Keratinocyte (primary cell): ENCODE results near the gene CPTP.

Experiments
- EZH2 ChIP-seq: IDR thresholded peaks from one replicate; pipeline ENCODE4 v1.6.1; 2012; ENCODE audit warnings: inconsistent platforms, mild to moderate bottlenecking, low read length, moderate library complexity
- TF ChIP-seq, protein P1 (sequence below), 3 experiments: IDR thresholded peaks in 1 of 3; conservative IDR thresholded peaks in 1 of 3; optimal IDR thresholded peaks in 1 of 3; 2 replicates in 2 of 3; 3 replicates in 1 of 3; pipeline versions ENCODE3 to v1.5.1; 2011; ENCODE audit warnings: low read length in 3 of 3, mild to moderate bottlenecking in 3 of 3, moderate library complexity in 2 of 3, control low read depth in 1 of 3, inconsistent platforms in 1 of 3; ENCODE audit not compliant: insufficient read depth in 2 of 3; ENCODE audit errors: extremely low read depth in 1 of 3

DNA sequence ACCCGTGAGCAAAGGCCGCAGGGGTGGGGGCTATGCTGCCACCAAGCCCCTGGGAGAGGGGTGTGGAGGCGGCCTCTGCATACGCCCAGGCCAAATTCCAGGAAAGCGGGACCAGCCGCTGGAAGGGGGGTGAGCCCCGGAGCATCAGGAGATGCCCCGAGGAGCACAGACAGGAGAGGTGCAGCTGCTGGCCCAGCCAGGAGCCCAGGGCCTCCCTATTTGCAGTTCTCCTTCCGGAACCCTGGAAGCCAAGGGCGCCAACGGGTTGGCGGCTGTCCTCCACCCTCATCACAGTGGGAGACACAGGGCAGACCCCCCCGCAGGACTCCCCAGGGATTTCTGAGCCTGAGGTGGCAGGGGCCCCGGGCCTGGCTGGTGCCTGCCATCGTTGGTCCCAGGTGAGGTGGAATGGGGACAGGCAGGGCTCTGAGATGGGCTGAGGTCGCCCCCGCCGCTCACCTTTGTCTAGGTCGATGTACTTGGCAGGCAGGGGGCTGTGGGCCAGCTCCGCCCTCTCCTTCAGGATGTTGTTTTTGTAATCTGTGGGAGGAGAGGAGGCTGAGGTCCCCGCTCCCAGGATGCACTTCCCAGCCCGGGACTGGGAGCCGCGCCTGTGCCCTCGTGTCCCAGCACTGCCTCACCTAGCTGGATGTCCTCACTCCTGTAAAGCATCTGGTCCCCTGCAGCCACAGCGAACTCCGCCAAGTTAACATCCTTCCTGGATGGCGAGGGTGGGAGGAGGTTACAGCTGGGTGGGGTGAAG, 29.0 kb downstream of the CPTP start:
- TF ChIP-seq, protein P1, sequence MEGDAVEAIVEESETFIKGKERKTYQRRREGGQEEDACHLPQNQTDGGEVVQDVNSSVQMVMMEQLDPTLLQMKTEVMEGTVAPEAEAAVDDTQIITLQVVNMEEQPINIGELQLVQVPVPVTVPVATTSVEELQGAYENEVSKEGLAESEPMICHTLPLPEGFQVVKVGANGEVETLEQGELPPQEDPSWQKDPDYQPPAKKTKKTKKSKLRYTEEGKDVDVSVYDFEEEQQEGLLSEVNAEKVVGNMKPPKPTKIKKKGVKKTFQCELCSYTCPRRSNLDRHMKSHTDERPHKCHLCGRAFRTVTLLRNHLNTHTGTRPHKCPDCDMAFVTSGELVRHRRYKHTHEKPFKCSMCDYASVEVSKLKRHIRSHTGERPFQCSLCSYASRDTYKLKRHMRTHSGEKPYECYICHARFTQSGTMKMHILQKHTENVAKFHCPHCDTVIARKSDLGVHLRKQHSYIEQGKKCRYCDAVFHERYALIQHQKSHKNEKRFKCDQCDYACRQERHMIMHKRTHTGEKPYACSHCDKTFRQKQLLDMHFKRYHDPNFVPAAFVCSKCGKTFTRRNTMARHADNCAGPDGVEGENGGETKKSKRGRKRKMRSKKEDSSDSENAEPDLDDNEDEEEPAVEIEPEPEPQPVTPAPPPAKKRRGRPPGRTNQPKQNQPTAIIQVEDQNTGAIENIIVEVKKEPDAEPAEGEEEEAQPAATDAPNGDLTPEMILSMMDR (optimal IDR thresholded peaks at IDR 0.05 in 1 of 3, IDR thresholded peaks at IDR 0.05 in 1 of 3, conservative IDR thresholded peaks at IDR 0.05 in 1 of 3; ENCODE audit: extremely low read depth in 1 of 3, insufficient read depth in 2 of 3, low read length in 3 of 3) = no peak
- TF ChIP-seq EZH2 = no peak
